ENCODE data around the gene ATG2B.

The ATG2B gene

DNA sequence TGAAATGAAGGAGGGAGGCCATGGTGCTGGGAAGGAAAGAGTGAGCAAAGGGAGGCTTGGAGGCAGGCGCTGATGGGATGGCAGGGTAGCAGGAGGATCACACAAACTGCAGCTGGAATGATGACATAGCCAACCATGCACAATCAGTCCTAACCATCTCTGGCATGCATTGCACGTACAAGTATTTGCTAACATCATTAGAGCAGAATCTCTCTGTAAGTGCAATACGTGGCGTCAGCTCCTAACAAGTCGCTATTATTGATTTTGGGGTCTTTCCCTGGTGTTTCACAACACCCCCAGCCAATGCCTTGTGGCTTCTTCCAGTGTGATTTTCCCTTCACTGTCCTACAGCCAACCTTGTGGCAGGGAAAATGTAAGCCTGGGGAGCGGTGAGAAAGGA lies 88.6 kb downstream of the ATG2B start:
- Histone ChIP-seq H3K27ac (ENCODE audit: low read depth, low read length) (no peak overlapping the region), H3K4me3 (ENCODE audit: low read length) (no peak overlapping the region), H3K36me3 (ENCODE audit: control insufficient read depth, insufficient read depth, low read length) (no peaks in the 10 kb centered on the region), H3K9ac (ENCODE audit: low read length) (no peak overlapping the region), H3K27me3 (ENCODE audit: control insufficient read depth, insufficient read depth, low read length) (no peaks in the 10 kb centered on the region), H3K4me1 (ENCODE audit: control insufficient read depth, insufficient read depth, low read length) (peaks cover 10% of the 10 kb centered on the region)

DNA sequence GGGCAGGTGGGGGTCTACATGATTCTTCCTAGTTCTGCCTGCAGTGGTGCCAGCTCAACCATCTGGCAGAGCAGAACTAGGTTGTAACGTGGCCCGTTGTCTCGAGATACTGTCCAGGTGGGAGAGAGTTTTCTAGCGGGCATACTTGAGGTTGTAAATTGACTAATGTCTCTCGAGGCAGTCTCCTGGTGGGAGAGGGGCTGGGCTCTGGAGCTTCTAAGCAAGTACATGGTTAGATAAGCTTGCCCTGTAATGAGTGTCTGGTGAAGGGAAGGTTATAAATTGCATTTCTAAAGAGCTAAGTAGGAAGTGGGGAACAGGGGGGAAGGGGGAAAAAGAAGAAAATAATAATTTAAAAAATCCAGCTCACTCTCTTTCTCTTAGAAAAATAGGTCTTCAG lies 89.0 kb downstream of the ATG2B start:
- no peak overlapping the region for H3K27ac ChIP-seq (ENCODE audit: low read depth, low read length)
- H3K4me1 ChIP-seq (ENCODE audit: control insufficient read depth, insufficient read depth, low read length) = peaks cover 15% of the 10 kb centered on the region
- no peak overlapping the region for H3K9ac ChIP-seq (ENCODE audit: low read length)
- H3K36me3 ChIP-seq (ENCODE audit: control insufficient read depth, insufficient read depth, low read length) = no peaks in the 10 kb centered on the region
- no peak overlapping the region for H3K4me3 ChIP-seq (ENCODE audit: low read length)
- no peaks in the 10 kb centered on the region for H3K27me3 ChIP-seq (ENCODE audit: control insufficient read depth, insufficient read depth, low read length)

GRCh38 chr14:96273629-96274028 lies 89.5 kb downstream of the ATG2B start:
- H3K9ac ChIP-seq (ENCODE audit: low read length) = no peak overlapping the region
- H3K27ac ChIP-seq (ENCODE audit: low read depth, low read length) = no peak overlapping the region
- H3K4me3 ChIP-seq (ENCODE audit: low read length) = no peak overlapping the region

GRCh38 chr14:96272777-96273473 lies 90.2 kb downstream of the ATG2B start:
- no peak overlapping the region for H3K27ac ChIP-seq (ENCODE audit: low read depth, low read length)
- peaks cover 24% of the 10 kb centered on the region for H3K4me1 ChIP-seq (ENCODE audit: control insufficient read depth, insufficient read depth, low read length)
- H3K27me3 ChIP-seq (ENCODE audit: control insufficient read depth, insufficient read depth, low read length) = no peaks in the 10 kb centered on the region
- H3K36me3 ChIP-seq (ENCODE audit: control insufficient read depth, insufficient read depth, low read length) = no peaks in the 10 kb centered on the region
- no peak overlapping the region for H3K4me3 ChIP-seq (ENCODE audit: low read length)
- no peak overlapping the region for H3K9ac ChIP-seq (ENCODE audit: low read length)

More at GRCh38 chr14:96273629-96274028, 89.5 kb downstream of the ATG2B start:
- H3K27me3 ChIP-seq (ENCODE audit: control insufficient read depth, insufficient read depth, low read length) = no peaks in the 10 kb centered on the region
- peaks cover 18% of the 10 kb centered on the region for H3K4me1 ChIP-seq (ENCODE audit: control insufficient read depth, insufficient read depth, low read length)
- no peaks in the 10 kb centered on the region for H3K36me3 ChIP-seq (ENCODE audit: control insufficient read depth, insufficient read depth, low read length)

- H3K9ac ChIP-seq (ENCODE audit: low read length) = no peak overlapping the region
- no peak overlapping the region for H3K27ac ChIP-seq (ENCODE audit: low read depth, low read length)
- H3K27me3 ChIP-seq (ENCODE audit: control insufficient read depth, insufficient read depth, low read length) = no peaks in the 10 kb centered on the region
- no peaks in the 10 kb centered on the region for H3K36me3 ChIP-seq (ENCODE audit: control insufficient read depth, insufficient read depth, low read length)
- peaks cover 24% of the 10 kb centered on the region for H3K4me1 ChIP-seq (ENCODE audit: control insufficient read depth, insufficient read depth, low read length)
- no peak overlapping the region for H3K4me3 ChIP-seq (ENCODE audit: low read length)
Measured at GRCh38 chr14:96271421-96271762, 91.7 kb downstream of the ATG2B start.

GRCh38 chr14:96270565-96271420 lies 92.3 kb downstream of the ATG2B start:
- H3K36me3 ChIP-seq (ENCODE audit: control insufficient read depth, insufficient read depth, low read length) = no peaks in the 10 kb centered on the region
- no peak overlapping the region for H3K27ac ChIP-seq (ENCODE audit: low read depth, low read length)
- no peak overlapping the region for H3K9ac ChIP-seq (ENCODE audit: low read length)
- H3K4me3 ChIP-seq (ENCODE audit: low read length) = no peak overlapping the region
- H3K27me3 ChIP-seq (ENCODE audit: control insufficient read depth, insufficient read depth, low read length) = no peaks in the 10 kb centered on the region
- peaks cover 22% of the 10 kb centered on the region for H3K4me1 ChIP-seq (ENCODE audit: control insufficient read depth, insufficient read depth, low read length)

DNA sequence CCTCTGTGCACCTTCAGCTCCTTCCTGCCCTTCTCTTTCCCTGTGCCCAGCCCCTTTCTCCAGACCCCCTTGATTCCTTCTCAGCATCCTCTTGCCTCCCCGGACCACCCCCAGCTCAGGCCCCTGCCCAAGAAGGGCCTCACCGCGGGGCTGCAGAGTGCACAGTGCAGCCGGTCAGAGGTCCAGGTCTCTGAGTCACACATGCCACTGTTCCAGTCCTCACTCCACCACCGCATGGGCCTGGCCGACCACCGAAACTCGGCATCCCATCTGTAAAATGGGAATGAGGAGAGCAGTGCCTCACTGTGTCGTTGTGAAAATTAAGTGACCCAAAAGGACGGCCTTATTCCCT lies 93.8 kb downstream of the ATG2B start:
- Histone ChIP-seq H3K4me3 (ENCODE audit: low read length) (no peak overlapping the region), H3K27ac (ENCODE audit: low read depth, low read length) (peak overlapping the region; percentile 4), H3K9ac (ENCODE audit: low read length) (no peak overlapping the region), H3K27me3 (ENCODE audit: control insufficient read depth, insufficient read depth, low read length) (no peaks in the 10 kb centered on the region), H3K4me1 (ENCODE audit: control insufficient read depth, insufficient read depth, low read length) (peaks cover 16% of the 10 kb centered on the region), H3K36me3 (ENCODE audit: control insufficient read depth, insufficient read depth, low read length) (no peaks in the 10 kb centered on the region)

GRCh38 chr14:96268431-96269358 lies 94.4 kb downstream of the ATG2B start:
- no peak overlapping the region for H3K4me3 ChIP-seq (ENCODE audit: low read length)
- peak overlapping the region; percentile 74 for H3K27ac ChIP-seq (ENCODE audit: low read depth, low read length)
- H3K9ac ChIP-seq (ENCODE audit: low read length) = no peak overlapping the region
- no peaks in the 10 kb centered on the region for H3K27me3 ChIP-seq (ENCODE audit: control insufficient read depth, insufficient read depth, low read length)
- no peaks in the 10 kb centered on the region for H3K36me3 ChIP-seq (ENCODE audit: control insufficient read depth, insufficient read depth, low read length)
- H3K4me1 ChIP-seq (ENCODE audit: control insufficient read depth, insufficient read depth, low read length) = peaks cover 16% of the 10 kb centered on the region

DNA sequence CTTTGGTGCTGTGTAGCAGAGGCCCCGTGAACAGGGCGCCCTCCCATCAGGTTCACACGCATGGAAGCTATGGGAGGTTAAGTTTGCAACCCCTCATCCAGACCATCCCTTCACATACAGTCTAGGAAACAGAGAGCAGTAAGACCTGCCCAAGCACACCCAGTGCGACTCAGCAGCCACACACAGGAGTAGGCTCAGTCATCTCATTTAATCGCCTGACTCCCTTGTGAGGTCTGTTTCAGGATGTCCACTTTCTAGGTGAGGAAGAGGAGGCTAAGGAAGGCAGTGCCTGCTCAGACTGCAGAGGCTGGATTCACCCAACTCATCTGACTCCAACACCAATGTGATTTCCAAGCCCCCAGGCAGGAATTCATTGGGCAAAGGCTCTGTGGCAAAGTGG lies 95.2 kb downstream of the ATG2B start:
- Histone ChIP-seq H3K4me1 (ENCODE audit: control insufficient read depth, insufficient read depth, low read length) (peaks cover 16% of the 10 kb centered on the region), H3K36me3 (ENCODE audit: control insufficient read depth, insufficient read depth, low read length) (no peaks in the 10 kb centered on the region), H3K9ac (ENCODE audit: low read length) (no peak overlapping the region), H3K27me3 (ENCODE audit: control insufficient read depth, insufficient read depth, low read length) (no peaks in the 10 kb centered on the region), H3K27ac (ENCODE audit: low read depth, low read length) (no peak overlapping the region), H3K4me3 (ENCODE audit: low read length) (no peak overlapping the region)

- H3K4me3 ChIP-seq (ENCODE audit: low read length) = no peak overlapping the region
- peaks cover 16% of the 10 kb centered on the region for H3K4me1 ChIP-seq (ENCODE audit: control insufficient read depth, insufficient read depth, low read length)
- H3K36me3 ChIP-seq (ENCODE audit: control insufficient read depth, insufficient read depth, low read length) = no peaks in the 10 kb centered on the region
- H3K27me3 ChIP-seq (ENCODE audit: control insufficient read depth, insufficient read depth, low read length) = no peaks in the 10 kb centered on the region
- no peak overlapping the region for H3K9ac ChIP-seq (ENCODE audit: low read length)
- H3K27ac ChIP-seq (ENCODE audit: low read depth, low read length) = no peak overlapping the region
Measured at GRCh38 chr14:96267336-96267735, 95.8 kb downstream of the ATG2B start.

GRCh38 chr14:96265383-96266095 lies 97.6 kb downstream of the ATG2B start:
- H3K4me3 ChIP-seq (ENCODE audit: low read length) = no peak overlapping the region
- H3K9ac ChIP-seq (ENCODE audit: low read length) = no peak overlapping the region
- no peaks in the 10 kb centered on the region for H3K36me3 ChIP-seq (ENCODE audit: control insufficient read depth, insufficient read depth, low read length)
- no peak overlapping the region for H3K27ac ChIP-seq (ENCODE audit: low read depth, low read length)
- peaks cover 16% of the 10 kb centered on the region for H3K4me1 ChIP-seq (ENCODE audit: control insufficient read depth, insufficient read depth, low read length)
- no peaks in the 10 kb centered on the region for H3K27me3 ChIP-seq (ENCODE audit: control insufficient read depth, insufficient read depth, low read length)

- Histone ChIP-seq H3K4me1 (ENCODE audit: control insufficient read depth, insufficient read depth, low read length) (peaks cover 16% of the 10 kb centered on the region), H3K27me3 (ENCODE audit: control insufficient read depth, insufficient read depth, low read length) (no peaks in the 10 kb centered on the region), H3K9ac (ENCODE audit: low read length) (no peak overlapping the region), H3K4me3 (ENCODE audit: low read length) (no peak overlapping the region), H3K36me3 (ENCODE audit: control insufficient read depth, insufficient read depth, low read length) (no peaks in the 10 kb centered on the region), H3K27ac (ENCODE audit: low read depth, low read length) (no peak overlapping the region)
Measured at GRCh38 chr14:96264853-96265252, 98.3 kb downstream of the ATG2B start.

Measured in rectal smooth muscle tissue (tissue), 1 donor.